ENCODE results near the gene MTCH1. TPM values are rescaled to one million over a fixed set of nuclear protein-coding genes. Genes with fewer than 3 reads are reported as not detected.

Gene MTCH1
- total and polyA plus RNA-seq, 2 of the 4 experiments (the other 2 are of a cell fraction) = 215 to 263 TPM

GRCh38 chr6:36968266-36968977 lies 17.6 kb downstream of the MTCH1 start:
- no peaks in the 10 kb centered on the region for H3K4me1 ChIP-seq (ENCODE audit: control insufficient read depth, insufficient read depth, low read length)
- dilution Hi-C loops (cut with HindIII; ENCODE audit: low sequenced_read_pairs, unreplicated experiment) = no loop called here
- intact Hi-C loops (cut with micrococcal nuclease) = no loop called here
- in situ Hi-C loops (cut with MboI; ENCODE audit: low sequenced_read_pairs) = no loop called here
- no peak for ATAC-seq (ENCODE audit: low read depth)
- H3K27me3 ChIP-seq (ENCODE audit: control insufficient read depth, insufficient read depth, low read length) = no peaks in the 10 kb centered on the region
- H2BK15ac ChIP-seq (ENCODE audit: low read depth, low read length) = no peak overlapping the region
- H4K91ac ChIP-seq (ENCODE audit: insufficient read depth, low read depth, low read length) = no peak overlapping the region
- no peak overlapping the region for H4K8ac ChIP-seq (ENCODE audit: low read depth in 2 of 2, low read length in 2 of 2)
- H3K56ac ChIP-seq (ENCODE audit: extremely low read depth, insufficient read depth, low read length) = no peak overlapping the region
- no peak overlapping the region for H3K4ac ChIP-seq (ENCODE audit: low read depth, low read length)
- no peaks in the 10 kb centered on the region for H3K9me3 ChIP-seq (ENCODE audit: control insufficient read depth, insufficient read depth, low read length)
- no peak overlapping the region for H3K18ac ChIP-seq (ENCODE audit: low read depth, low read length)
- H3K9me1 ChIP-seq (ENCODE audit: insufficient read depth, low read length) = no peaks in the 10 kb centered on the region
- POLR2A ChIA-PET (ENCODE audit: unreplicated experiment) = no interaction called here
- H2BK5ac ChIP-seq (ENCODE audit: low read depth, low read length, poor library complexity, severe bottlenecking) = no peak overlapping the region
- no peak overlapping the region for H2AK9ac ChIP-seq (replicated peaks; ENCODE audit: low read depth, low read length, poor library complexity)
- WGBS, 2 experiments (ENCODE audit: extremely low coverage in 2 of 2, insufficient read length in 1 of 2) = 99% methylated on average over 8 of the region's 16 CpGs; no CpG with 5 or more reads in 1 of the 2 experiments
- H3K4me3 ChIP-seq (ENCODE audit: insufficient read depth, low read depth, low read length) = no peak overlapping the region
- no peak overlapping the region for H4K5ac ChIP-seq (ENCODE audit: low read depth, low read length)
- no peak for DNase-seq
- H3K9ac ChIP-seq (ENCODE audit: low read depth, low read length) = no peak overlapping the region
- no peak overlapping the region for H3K23ac ChIP-seq (ENCODE audit: low read depth, low read length)
- no peak overlapping the region for H2BK20ac ChIP-seq (ENCODE audit: low read depth, low read length)
- H3K27ac ChIP-seq (ENCODE audit: insufficient read depth, low read length) = no peak overlapping the region
- H2AK5ac ChIP-seq (ENCODE audit: low read depth, low read length) = no peak overlapping the region
- peaks cover 21% of the 10 kb centered on the region for H4K20me1 ChIP-seq (ENCODE audit: insufficient read depth, low read length)
- H2AFZ ChIP-seq (replicated peaks; ENCODE audit: low read length, poor library complexity) = no peak overlapping the region
- BruUV-seq (replicated peaks) = TSS peak; percentile 99
- TF ChIP-seq CTCF (conservative IDR thresholded peaks at IDR 0.05; ENCODE audit: low read depth, low read length) (no peak), RFX5 (IDR thresholded peaks at IDR 0.05; ENCODE audit: low read depth, low read length) (no peak), BHLHE40 (IDR thresholded peaks at IDR 0.05; ENCODE audit: low read depth, low read length) (no peak), ELK1 (IDR thresholded peaks at IDR 0.05; ENCODE audit: borderline replicate concordance, low read depth, low read length) (no peak), MXI1 (IDR thresholded peaks at IDR 0.05; ENCODE audit: borderline replicate concordance, low read depth, low read length) (no peak), RAD21 (IDR thresholded peaks at IDR 0.05; ENCODE audit: low read length) (no peak), RCOR1 (IDR thresholded peaks at IDR 0.05; ENCODE audit: insufficient replicate concordance, low read length) (no peak), NFE2L2 (IDR thresholded peaks at IDR 0.05; ENCODE audit: low read depth, low read length) (no peak), FOS (IDR thresholded peaks at IDR 0.05; ENCODE audit: low read depth, low read length) (no peak), POLR2A (IDR thresholded peaks at IDR 0.05; ENCODE audit: low read depth, low read length) (no peak), CHD1 (IDR thresholded peaks at IDR 0.05; ENCODE audit: low read depth, low read length) (no peak), SMC3 (IDR thresholded peaks at IDR 0.05; ENCODE audit: low read depth, low read length) (no peak), MAFK (IDR thresholded peaks at IDR 0.05; ENCODE audit: low read depth, low read length) (no peak), MAZ (IDR thresholded peaks at IDR 0.05; ENCODE audit: borderline replicate concordance, low read depth, low read length) (no peak), CEBPB (IDR thresholded peaks at IDR 0.05; ENCODE audit: low read depth, low read length) (no peak)
- TF ChIP-seq, protein P1, sequence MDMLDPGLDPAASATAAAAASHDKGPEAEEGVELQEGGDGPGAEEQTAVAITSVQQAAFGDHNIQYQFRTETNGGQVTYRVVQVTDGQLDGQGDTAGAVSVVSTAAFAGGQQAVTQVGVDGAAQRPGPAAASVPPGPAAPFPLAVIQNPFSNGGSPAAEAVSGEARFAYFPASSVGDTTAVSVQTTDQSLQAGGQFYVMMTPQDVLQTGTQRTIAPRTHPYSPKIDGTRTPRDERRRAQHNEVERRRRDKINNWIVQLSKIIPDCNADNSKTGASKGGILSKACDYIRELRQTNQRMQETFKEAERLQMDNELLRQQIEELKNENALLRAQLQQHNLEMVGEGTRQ (IDR thresholded peaks at IDR 0.05; ENCODE audit: low read depth, low read length) = no peak
- no peak overlapping the region for H3K4me2 ChIP-seq (ENCODE audit: low read depth, low read length)
- H3K79me1 ChIP-seq (ENCODE audit: low read depth in 1 of 2, low read length in 2 of 2) = peaks cover 23 to 27% of the 10 kb centered on the region in 2 experiments; a peak in 3 of 4 replicates
- H3K14ac ChIP-seq (replicated peaks; ENCODE audit: low read depth, low read length) = no peak overlapping the region
- peaks cover 66% of the 10 kb centered on the region for H3K36me3 ChIP-seq (ENCODE audit: control insufficient read depth, insufficient read depth, low read length)
- CTCF ChIA-PET = no interaction called here
- no peak overlapping the region for H2BK120ac ChIP-seq (ENCODE audit: low read depth, low read length)

Data from IMR-90 (cell line).